ENCODE data around the gene SYNRG.

Gene SYNRG

GRCh38 chr17:37475731-37476420, 133.3 kb downstream of the SYNRG start:
- DNase-seq (ENCODE audit: low read depth in 3 of 3) = no peak

- DNase-seq (ENCODE audit: low read depth in 3 of 3) = no peak
Measured at GRCh38 chr17:37470181-37470580, 139.0 kb downstream of the SYNRG start.

GRCh38 chr17:37466471-37466870, 142.7 kb downstream of the SYNRG start:
- no peak for DNase-seq (ENCODE audit: low read depth in 3 of 3)

- DNase-seq (ENCODE audit: low read depth in 3 of 3) = no peak
Measured at GRCh38 chr17:37465069-37465616, 144.1 kb downstream of the SYNRG start.
